Right lobe of liver (tissue), 6 donors: Measurements from ENCODE around the gene NRDC. TPM values are rescaled to one million over a fixed set of nuclear protein-coding genes. Genes with fewer than 3 reads are reported as not detected.
"Not testable (repeated sequence)": the region's sequence is repeated elsewhere in the genome, so short reads cannot be mapped to it uniquely, and the experiment has no call there.

Source experiments
- ATAC-seq, 4 donors: fragments of 200-7000 bp; cut with Tn5 transposase; one replicate each; pipeline ENCODE4 v1.9.1; 2020; ENCODE audit warnings: mild to moderate bottlenecking in 4 of 4, moderate library complexity in 4 of 4
- DNase-seq, 3 donors: peaks; one replicate each; pipeline ENCODE4 v3.0.0-alpha.2; 2020
- H3K27ac ChIP-seq, 3 donors: fragments of 200-600 bp; one replicate each; pipeline ENCODE4 v1.8.0; 2022
- H3K27me3 ChIP-seq, 2 donors: fragments of 200-600 bp; one replicate each; pipeline ENCODE4 v1.8.0; 2022
- H3K36me3 ChIP-seq, 4 donors: fragments of 200-600 bp; sonication (generic) in 1 of 4; one replicate each; pipeline versions ENCODE4 v1.5.1 to v1.8.0; 2017 to 2022; ENCODE audit warnings: control low read depth in 1 of 4
- H3K4me1 ChIP-seq, 4 donors: fragments of 200-600 bp; sonication (generic) in 1 of 4; one replicate each; pipeline versions ENCODE4 v1.5.1 to v1.8.0; 2017 to 2022; ENCODE audit warnings: control low read depth in 1 of 4
- H3K4me3 ChIP-seq, 3 donors: fragments of 200-600 bp; one replicate each; pipeline ENCODE4 v1.8.0; 2022
- H3K9me3 ChIP-seq, 4 donors: fragments of 200-600 bp; sonication (generic) in 1 of 4; one replicate each; pipeline versions ENCODE4 v1.5.1 to v1.8.0; 2017 to 2022; ENCODE audit warnings: control low read depth in 1 of 4
- CTCF ChIP-seq, 4 donors: fragments of 200-600 bp in 3 of 4; fragments of 450-650 bp in 1 of 4; IDR thresholded peaks; one replicate each; pipeline versions ENCODE4 v1.5.1 to v1.8.0; 2016 to 2022; ENCODE audit warnings: antibody characterized with exemption in 4 of 4, mild to moderate bottlenecking in 2 of 4
- POLR2A ChIP-seq: fragments of 450-650 bp; IDR thresholded peaks from one replicate; pipeline ENCODE4 v1.6.1; 2017; ENCODE audit warnings: antibody characterized with exemption, mild to moderate bottlenecking
- WGBS: methylation state at CpG from one replicate; pipeline ENCODE4 v1.1.6; 2018; ENCODE audit warnings: low coverage, low lambda C conversion rate; ENCODE audit not compliant: insufficient coverage; ENCODE audit errors: missing lambda C conversion rate; 5-methylcytosine and 5-hydroxymethylcytosine counted together
- intact Hi-C, 2 donors: fragments of 100-400 bp; cut with DNase I; formaldehyde crosslinking; loops; one replicate each; pipeline versions ENCODE4 v1.11.2 to v1.14.1; 2022
- total RNA-seq, 6 experiments: library from RNA; depleted of rRNA in 2 of 6; stranded (reverse); fragments of >200 nt in 2 of 6; fragmentation: NEBNext Ultra II Directional in 3 of 6; extraction: Animal tissue kit (Norgen Biotek cat#: 25700) in 3 of 6; gene quantifications; one replicate each; pipeline versions ENCODE4 v1.1.0 to v1.2.4, GENCODE V29; 2016 to 2023
- donor health status: DM: no; HTN: yes; CAD: no.
- donor health status: DM: no; HTN: no; CAD: no.
- donor health status: DM: no; HTN: no; CAD: no.
- donor health status: DM: no; HTN: yes; CAD: no.
- donor health status: DM: no; HTN: yes; CAD: no.

The NRDC gene
- total RNA-seq, 6 experiments from 2014 or later: 57.9 to 88.0 (median 84.4) TPM

DNA sequence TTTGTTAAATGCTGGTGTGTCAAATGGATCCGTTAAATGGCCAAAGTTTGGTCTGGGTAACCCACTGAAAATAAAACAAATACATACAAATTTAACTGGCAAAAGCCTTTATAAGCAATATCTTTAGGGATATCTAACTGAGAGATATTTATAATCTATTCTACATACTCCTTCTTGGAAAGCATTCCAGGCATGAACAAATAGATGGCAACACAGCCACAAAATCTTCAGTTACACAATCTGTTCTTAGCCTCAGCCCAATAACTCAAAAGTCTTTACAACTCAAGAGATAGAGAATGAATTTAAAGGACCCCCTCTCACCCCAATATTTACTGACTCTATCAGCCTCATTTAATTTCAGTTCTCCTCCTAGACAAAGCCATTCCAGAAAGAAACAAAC is 58.7 kb downstream of the NRDC start:
- H3K4me1 ChIP-seq: no peaks in the 10 kb centered on the region
- no peak for ATAC-seq
- H3K4me3 ChIP-seq: no peak overlapping the region
- H3K27me3 ChIP-seq: no peaks in the 10 kb centered on the region
- TF ChIP-seq CTCF (IDR thresholded peaks at IDR 0.05): no peak
- no peak for TF ChIP-seq POLR2A
- H3K9me3 ChIP-seq: no peaks in the 10 kb centered on the region
- H3K27ac ChIP-seq: no peak overlapping the region
- H3K36me3 ChIP-seq: peaks cover 0 to 57% (median 18%) of the 10 kb centered on the region in 4 donors
- no peak for DNase-seq
- WGBS: 100% methylated on average over 1 of the region's 1 CpG
- intact Hi-C loops: loop anchor here in 1 of 2 donors (10.0 kb wide), 1 partner anchor 55 kb away; the partner anchor contains the start of gene NRDC

DNA sequence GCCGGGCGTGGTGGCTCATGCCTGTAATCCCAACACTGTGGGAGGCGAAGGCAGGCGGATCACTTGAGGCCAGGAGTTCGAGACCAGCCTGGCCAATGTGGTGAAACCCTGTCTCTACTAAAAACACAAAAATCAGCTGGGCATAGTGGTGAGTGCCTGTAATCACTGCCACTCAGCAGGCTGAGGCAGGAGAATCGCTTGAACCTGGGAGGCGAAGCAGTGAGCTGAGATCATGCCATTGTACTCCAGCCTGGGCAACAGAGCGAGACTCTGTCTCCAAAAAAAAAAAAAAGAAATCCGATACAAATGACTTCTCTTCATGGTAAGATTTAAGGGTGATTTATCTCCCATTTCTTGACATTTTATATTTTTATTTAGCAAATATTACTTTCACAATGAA is 59.5 kb downstream of the NRDC start:
- H3K36me3 ChIP-seq: peaks cover 0 to 57% (median 16%) of the 10 kb centered on the region in 4 donors
- intact Hi-C loops: loop anchor here in 1 of 2 donors (10.0 kb wide), 1 partner anchor 56 kb away; the partner anchor contains the start of gene NRDC
- H3K9me3 ChIP-seq, ATAC-seq, DNase-seq, H3K27me3 ChIP-seq, H3K4me1 ChIP-seq, H3K27ac ChIP-seq, H3K4me3 ChIP-seq: not testable (repeated sequence)
- 89% methylated on average over 9 of the region's 9 CpGs for WGBS

DNA sequence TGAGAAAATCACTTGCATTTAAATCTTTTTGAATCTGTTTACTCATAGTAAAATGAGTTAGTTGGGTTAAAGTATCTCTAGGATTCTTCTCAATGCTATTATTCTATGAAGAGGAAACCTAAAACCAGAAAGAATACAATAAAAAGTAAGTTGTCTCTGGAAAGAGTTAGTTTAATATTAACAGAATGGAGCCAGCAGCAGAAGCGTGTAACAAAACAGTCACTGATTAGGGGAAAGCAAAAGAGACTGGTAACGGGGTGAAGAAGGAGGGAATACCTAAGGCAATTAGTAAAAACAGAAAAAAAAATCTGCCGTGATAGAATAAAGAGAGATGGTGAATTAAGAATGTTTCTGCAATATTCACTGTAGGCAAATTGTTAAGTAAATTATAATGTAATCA is 60.0 kb downstream of the NRDC start:
- ATAC-seq: peak in 1 of 4 donors; percentile 49
- WGBS: 34% methylated on average over 3 of the region's 3 CpGs
- H3K36me3 ChIP-seq: peaks cover 0 to 56% (median 17%) of the 10 kb centered on the region in 4 donors
- H3K9me3 ChIP-seq: no peaks in the 10 kb centered on the region
- no peak overlapping the region for H3K27ac ChIP-seq
- no peaks in the 10 kb centered on the region for H3K4me1 ChIP-seq
- no peaks in the 10 kb centered on the region for H3K27me3 ChIP-seq
- no peak for DNase-seq
- intact Hi-C loops: loop anchor here in 1 of 2 donors (10.0 kb wide), 1 partner anchor 56 kb away; the partner anchor contains the start of gene NRDC
- H3K4me3 ChIP-seq: no peak overlapping the region
- TF ChIP-seq POLR2A (no peak), CTCF (IDR thresholded peaks at IDR 0.05) (no peak)

- H3K27me3 ChIP-seq: no peaks in the 10 kb centered on the region
- H3K36me3 ChIP-seq: peaks cover 0 to 60% (median 14%) of the 10 kb centered on the region in 4 donors
- intact Hi-C loops: loop anchor here in 1 of 2 donors (10.0 kb wide), 1 partner anchor 60 kb away; the partner anchor contains the start of gene NRDC
- H3K4me1 ChIP-seq: no peaks in the 10 kb centered on the region
- ATAC-seq (no peak), DNase-seq (no peak)
- H3K9me3 ChIP-seq: no peaks in the 10 kb centered on the region
- H3K4me3 ChIP-seq: no peak overlapping the region
- TF ChIP-seq POLR2A: no peak
- no peak for TF ChIP-seq CTCF (IDR thresholded peaks at IDR 0.05)
- 80% methylated on average over 1 of the region's 1 CpG for WGBS
- H3K27ac ChIP-seq: no peak overlapping the region
These were observed 64.0 kb downstream of the NRDC start for GRCh38 chr1:51814513-51814912.

DNA sequence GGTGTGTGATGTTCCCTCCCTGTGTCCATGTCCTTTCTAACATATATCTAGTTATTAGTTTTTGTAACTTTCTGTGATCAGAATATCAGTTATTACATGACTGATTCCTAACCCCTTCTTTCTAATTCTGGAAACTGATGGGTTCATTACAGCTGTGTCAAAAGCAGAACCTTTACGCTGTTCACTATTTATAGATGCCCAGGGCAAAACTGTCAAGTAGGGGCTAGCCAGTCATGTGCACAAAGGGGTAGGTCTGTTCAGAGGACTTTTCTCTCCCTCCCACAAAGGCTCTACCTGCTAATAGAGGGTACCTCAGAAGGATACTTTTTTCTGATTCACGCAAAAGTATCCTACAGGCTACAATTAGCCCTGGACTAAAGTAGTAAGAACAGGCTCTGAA is 79.2 kb downstream of the NRDC start:
- Histone ChIP-seq H3K27ac (no peak overlapping the region), H3K4me1 (peaks cover 0 to 15% (median 5%) of the 10 kb centered on the region in 4 donors), H3K4me3 (no peak overlapping the region), H3K9me3 (no peaks in the 10 kb centered on the region), H3K36me3 (peaks cover 0 to 51% (median 12%) of the 10 kb centered on the region in 4 donors), H3K27me3 (no peaks in the 10 kb centered on the region)
- TF ChIP-seq CTCF (IDR thresholded peaks at IDR 0.05) (no peak), POLR2A (no peak)
- intact Hi-C loops: no loop called here
- no peak for ATAC-seq
- no peak for DNase-seq
- WGBS: 100% methylated on average over 1 of the region's 2 CpGs
